ENCODE data around the gene ACTL6B.

Gene ACTL6B

DNA sequence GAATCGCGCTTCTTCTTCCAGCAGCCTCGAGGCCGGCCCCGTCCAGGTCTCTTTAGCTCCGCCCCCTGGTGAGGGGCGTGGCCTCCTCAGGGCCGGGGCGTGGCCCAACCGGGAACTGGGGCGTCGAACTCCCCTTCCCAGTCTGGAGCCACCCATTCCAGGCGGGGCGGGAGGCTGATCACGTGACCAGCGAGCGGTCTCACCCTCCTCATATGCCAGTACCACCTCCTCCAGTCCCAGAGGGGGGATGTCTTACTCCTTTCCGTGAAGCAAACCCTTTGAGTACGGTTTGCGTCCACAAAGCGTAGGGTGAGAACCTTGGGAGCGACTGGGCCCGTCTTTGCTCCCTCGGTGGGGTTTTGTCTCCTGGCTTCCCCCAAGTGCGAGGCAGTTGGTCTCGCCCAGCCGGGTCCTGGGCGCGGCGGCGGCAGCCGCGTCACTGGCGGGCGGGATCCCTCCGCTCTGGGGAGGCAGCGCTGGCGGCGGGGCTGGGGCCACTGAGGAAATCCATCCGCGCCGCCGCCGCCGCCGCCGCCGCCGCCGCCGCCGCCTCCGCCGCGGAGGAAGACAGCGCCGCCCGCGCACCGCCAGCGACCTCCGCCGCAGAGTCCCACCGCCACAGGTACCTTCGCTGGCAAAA lies 17.2 kb upstream of the ACTL6B start, which contains the start of gene GNB2:
GNB2 (plus strand) TSS at position 439 of the 640 bp plus-strand sequence. CDS start 2,526 bp downstream, outside the sequence.
- TF ChIP-seq TAF1 (IDR thresholded peaks at IDR 0.05; ENCODE audit: low read depth) (peak; percentile 86; the same call in 1 of the 2 replicates), MAX (IDR thresholded peaks at IDR 0.05) (peak; percentile 74), RAD21 (IDR thresholded peaks at IDR 0.05; ENCODE audit: low read depth) (no peak), EP300 (IDR thresholded peaks at IDR 0.05; ENCODE audit: borderline replicate concordance) (peak; percentile 73), TEAD4 (IDR thresholded peaks at IDR 0.05) (peak; percentile 9; the same call in 1 of the 2 replicates), REST (IDR thresholded peaks at IDR 0.05; ENCODE audit: low read depth) (no peak), ZBTB7A (IDR thresholded peaks at IDR 0.05; ENCODE audit: low read depth) (no peak), CEBPB (IDR thresholded peaks at IDR 0.05) (no peak), FOXM1 (IDR thresholded peaks at IDR 0.05; ENCODE audit: borderline replicate concordance, low read depth) (no peak), YY1 (IDR thresholded peaks at IDR 0.05; ENCODE audit: low read depth) (peak; percentile 52; the same call in 1 of the 2 replicates), TCF12 (IDR thresholded peaks at IDR 0.05; ENCODE audit: low read depth) (no peak), EGR1 (IDR thresholded peaks at IDR 0.05) (no peak), CREB1 (IDR thresholded peaks at IDR 0.05; ENCODE audit: low read depth) (no peak), NFIC (IDR thresholded peaks at IDR 0.05) (0 out of 2 replicates have a peak, but pooled peaks have one; percentile 1), USF1 (IDR thresholded peaks at IDR 0.05) (peak; percentile 96)

DNA sequence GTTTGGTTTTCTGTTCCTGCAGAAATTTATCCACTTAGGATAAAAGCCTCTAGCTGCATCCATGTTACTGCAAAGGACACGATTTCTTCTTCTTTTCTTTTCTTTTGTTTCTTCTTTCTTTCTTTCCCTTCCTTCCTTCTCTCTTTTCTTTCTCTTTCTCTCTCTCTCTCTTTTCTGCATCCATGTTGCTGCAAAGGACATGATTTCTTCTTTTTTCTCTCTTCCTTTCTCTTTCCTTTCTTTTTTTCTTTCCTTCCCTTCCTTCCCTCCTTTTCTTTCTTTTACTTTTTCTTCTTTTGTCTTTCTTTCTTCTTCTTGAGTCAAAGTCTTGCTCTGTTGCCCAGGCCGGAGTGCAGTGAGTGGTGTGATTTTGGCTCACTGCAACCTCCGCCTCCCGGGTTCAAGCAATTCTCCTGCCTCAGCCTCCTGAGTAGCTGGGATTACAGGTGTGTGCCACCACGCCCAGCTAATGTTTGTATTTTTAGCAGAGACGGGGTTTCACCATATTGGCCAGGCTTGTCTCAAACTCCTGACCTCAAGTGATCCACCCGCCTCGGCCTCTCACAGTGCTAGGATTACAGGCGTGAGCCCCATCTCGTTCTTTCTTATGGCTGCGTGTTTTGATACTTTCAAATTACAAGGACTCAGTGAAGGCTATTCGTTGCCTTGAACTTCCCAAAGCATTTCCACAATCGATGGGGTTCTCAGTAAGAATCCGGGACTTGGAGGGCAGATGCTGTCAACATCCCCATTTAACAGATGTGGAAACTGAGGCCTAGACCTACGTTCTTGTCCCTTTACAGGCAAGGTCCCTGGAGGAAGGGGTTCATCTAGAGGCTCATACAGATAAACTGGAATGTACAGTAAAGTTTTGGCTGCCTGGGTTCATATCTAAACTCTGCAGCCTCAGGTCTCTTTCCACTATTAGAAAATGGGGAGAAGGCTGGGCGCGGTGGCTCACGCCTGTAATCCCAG lies 15.4 kb upstream of the ACTL6B start:
- no peak for TF ChIP-seq EGR1 (IDR thresholded peaks at IDR 0.05)
- TF ChIP-seq NFIC (IDR thresholded peaks at IDR 0.05): no peak

DNA sequence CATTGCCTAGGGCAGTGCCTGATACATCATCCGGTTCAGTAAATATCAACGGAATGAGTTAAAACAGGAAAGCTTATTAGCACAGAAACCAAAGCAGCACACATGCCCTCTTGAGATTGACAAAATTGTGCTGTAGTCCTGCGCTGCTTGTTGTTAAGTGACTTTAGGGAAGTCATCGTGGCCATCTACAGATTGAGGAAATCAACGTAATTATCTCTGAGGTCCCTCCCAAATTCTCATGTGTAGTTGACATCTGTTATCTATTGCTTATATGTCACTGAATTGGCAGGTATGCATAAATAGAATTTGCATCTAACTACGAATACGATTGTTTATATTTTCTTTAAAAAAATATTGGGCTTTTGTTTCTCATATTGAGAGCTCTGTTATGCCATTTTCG lies 13.8 kb upstream of the ACTL6B start:
- no peak for TF ChIP-seq USF1 (IDR thresholded peaks at IDR 0.05)
- no peak for TF ChIP-seq TCF12 (IDR thresholded peaks at IDR 0.05; ENCODE audit: low read depth)
- TF ChIP-seq EP300 (IDR thresholded peaks at IDR 0.05; ENCODE audit: borderline replicate concordance): no peak

DNA sequence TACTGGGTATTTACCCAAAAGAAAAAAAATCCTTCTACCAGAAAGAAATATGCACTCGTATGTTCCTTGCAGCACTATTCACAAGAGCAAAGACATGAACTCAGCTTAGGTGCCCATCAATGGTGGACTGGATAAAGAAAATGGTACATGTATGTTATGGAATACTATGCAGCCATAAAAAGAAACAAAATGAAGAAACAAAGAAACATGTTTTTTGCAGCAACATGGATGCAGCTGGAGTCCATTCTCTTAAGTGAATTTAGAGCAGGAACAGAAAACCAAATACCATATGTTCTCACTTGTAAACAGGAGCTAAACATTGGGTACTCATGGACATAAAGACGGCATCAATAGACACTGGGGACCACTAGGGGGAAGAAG lies 11.8 kb upstream of the ACTL6B start:
- TF ChIP-seq NFIC (IDR thresholded peaks at IDR 0.05) (no peak), TEAD4 (IDR thresholded peaks at IDR 0.05) (no peak), TCF12 (IDR thresholded peaks at IDR 0.05; ENCODE audit: low read depth) (no peak), REST (IDR thresholded peaks at IDR 0.05; ENCODE audit: low read depth) (no peak), FOXM1 (IDR thresholded peaks at IDR 0.05; ENCODE audit: borderline replicate concordance, low read depth) (no peak), CEBPB (IDR thresholded peaks at IDR 0.05) (no peak), USF1 (IDR thresholded peaks at IDR 0.05) (no peak), CREB1 (IDR thresholded peaks at IDR 0.05; ENCODE audit: low read depth) (no peak), TAF1 (IDR thresholded peaks at IDR 0.05; ENCODE audit: low read depth) (no peak), YY1 (IDR thresholded peaks at IDR 0.05; ENCODE audit: low read depth) (no peak), ZBTB7A (IDR thresholded peaks at IDR 0.05; ENCODE audit: low read depth) (no peak), MAX (IDR thresholded peaks at IDR 0.05) (no peak), EGR1 (IDR thresholded peaks at IDR 0.05) (no peak), EP300 (IDR thresholded peaks at IDR 0.05; ENCODE audit: borderline replicate concordance) (no peak), RAD21 (IDR thresholded peaks at IDR 0.05; ENCODE audit: low read depth) (no peak)

Measured in Ishikawa (cell line).